ENCODE results near the gene KCNAB3.

KCNAB3 gene

DNA sequence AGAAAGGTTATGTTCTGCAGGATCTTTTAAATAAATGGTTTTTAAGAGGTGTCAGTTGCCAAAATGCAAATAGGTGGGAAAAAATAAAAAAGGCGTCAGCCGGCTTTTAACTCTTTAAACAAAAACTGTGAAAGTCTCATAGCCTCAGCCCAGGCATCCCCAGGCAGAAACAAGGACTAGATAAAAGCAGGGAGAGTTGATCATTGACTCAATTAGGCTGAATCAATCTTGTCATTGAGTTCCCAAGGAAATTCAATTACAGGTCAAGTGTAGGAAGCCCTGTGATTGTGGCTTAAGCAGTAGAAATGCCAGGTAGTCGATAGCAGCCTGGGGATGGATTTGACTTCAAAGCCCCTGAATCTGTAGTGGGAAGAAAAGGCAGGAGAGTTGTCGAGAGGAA lies 42.0 kb upstream of the KCNAB3 start (continued):
- TF ChIP-seq ZNF416 (tag by site-specific recombination; IDR thresholded peaks at IDR 0.05) (no peak), ZNF621 (tag by site-specific recombination; IDR thresholded peaks at IDR 0.05) (no peak)

DNA sequence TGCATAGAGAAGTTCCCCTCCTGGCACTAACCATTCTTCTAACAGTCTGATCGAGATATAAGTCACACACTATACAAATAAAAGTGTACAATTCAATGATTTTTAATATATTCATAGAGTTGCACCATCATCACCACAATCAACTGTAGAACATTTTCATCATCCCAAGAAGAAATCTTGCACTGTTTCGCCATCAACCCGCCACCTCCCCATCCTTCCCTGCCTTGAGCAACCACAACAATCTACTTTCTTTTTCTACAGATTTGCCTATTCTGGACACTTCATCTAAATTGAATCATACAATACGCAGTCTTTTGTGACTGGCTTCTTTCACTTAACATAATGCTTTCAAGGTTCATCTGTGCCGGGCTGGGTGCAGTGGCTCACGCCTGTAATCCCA lies 39.8 kb upstream of the KCNAB3 start:
- no peak overlapping the region for H3K4me3 ChIP-seq (ENCODE audit: low read depth, low read length)
- ChIA-PET CTCF (interaction anchor here (0.6 to 0.7 kb wide), 2 partner anchors 13 to 55 kb away, joined by 3 to 4 read pairs; no protein-coding TSS in a partner anchor), POLR2A (no interaction called here)
- H3K9me3 ChIP-seq (ENCODE audit: control insufficient read depth, insufficient read depth, low read depth, low read length), result no peaks in the 10 kb centered on the region
- H3K36me3 ChIP-seq (ENCODE audit: control insufficient read depth in 2 of 2, insufficient read depth in 1 of 2, low read length in 2 of 2), result no peaks in the 10 kb centered on the region
- H3K27ac ChIP-seq (ENCODE audit: extremely low read depth, low read depth, low read length), result no peak overlapping the region
- TF ChIP-seq ZNF155 (tag by site-specific recombination; IDR thresholded peaks at IDR 0.05), result no peak
- no peak for TF ChIP-seq ZNF837 (tag by site-specific recombination; IDR thresholded peaks at IDR 0.05)
- no peak for TF ChIP-seq ZNF658 (tag by site-specific recombination; IDR thresholded peaks at IDR 0.05)
- no peak for TF ChIP-seq ZNF514 (tag by site-specific recombination; IDR thresholded peaks at IDR 0.05)
- TF ChIP-seq, protein P1, sequence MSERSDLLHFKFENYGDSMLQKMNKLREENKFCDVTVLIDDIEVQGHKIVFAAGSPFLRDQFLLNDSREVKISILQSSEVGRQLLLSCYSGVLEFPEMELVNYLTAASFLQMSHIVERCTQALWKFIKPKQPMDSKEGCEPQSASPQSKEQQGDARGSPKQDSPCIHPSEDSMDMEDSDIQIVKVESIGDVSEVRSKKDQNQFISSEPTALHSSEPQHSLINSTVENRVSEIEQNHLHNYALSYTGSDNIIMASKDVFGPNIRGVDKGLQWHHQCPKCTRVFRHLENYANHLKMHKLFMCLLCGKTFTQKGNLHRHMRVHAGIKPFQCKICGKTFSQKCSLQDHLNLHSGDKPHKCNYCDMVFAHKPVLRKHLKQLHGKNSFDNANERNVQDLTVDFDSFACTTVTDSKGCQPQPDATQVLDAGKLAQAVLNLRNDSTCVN (tag by site-specific recombination; optimal IDR thresholded peaks at IDR 0.05), result no peak
- no peaks in the 10 kb centered on the region for H3K4me1 ChIP-seq (ENCODE audit: control insufficient read depth, insufficient read depth, low read length)

DNA sequence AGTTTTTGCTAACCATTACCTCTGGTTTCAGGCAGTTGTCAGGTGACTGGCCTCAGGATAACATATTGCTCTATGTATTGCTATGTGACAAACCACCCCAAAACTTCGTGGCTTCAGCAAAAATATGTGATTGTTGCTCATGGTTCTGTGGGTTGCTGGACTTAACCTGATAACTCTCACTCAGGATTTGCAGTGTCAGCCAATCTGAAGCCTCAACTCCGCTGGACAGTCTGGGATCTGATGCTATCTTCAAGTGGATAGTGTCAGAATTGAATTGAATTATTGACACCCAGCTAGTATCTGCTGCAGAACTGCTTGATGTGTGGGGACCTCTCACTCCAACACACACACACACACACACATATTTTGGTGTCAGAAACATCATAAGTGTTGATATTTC lies 38.1 kb upstream of the KCNAB3 start:
- no peak overlapping the region for H3K27ac ChIP-seq (ENCODE audit: extremely low read depth, low read depth, low read length)
- no peaks in the 10 kb centered on the region for H3K36me3 ChIP-seq (ENCODE audit: control insufficient read depth in 2 of 2, insufficient read depth in 1 of 2, low read length in 2 of 2)
- H3K4me1 ChIP-seq (ENCODE audit: control insufficient read depth, insufficient read depth, low read length), result no peaks in the 10 kb centered on the region
- POLR2A ChIA-PET, result no interaction called here
- no peaks in the 10 kb centered on the region for H3K9me3 ChIP-seq (ENCODE audit: control insufficient read depth, insufficient read depth, low read depth, low read length)
- TF ChIP-seq ZNF211 (tag by site-specific recombination; IDR thresholded peaks at IDR 0.05; ENCODE audit: low read depth) (no peak), ZNF843 (tag by site-specific recombination; IDR thresholded peaks at IDR 0.05) (no peak), SCRT2 (tag by site-specific recombination; IDR thresholded peaks at IDR 0.05) (no peak), ZNF10 (tag by site-specific recombination; IDR thresholded peaks at IDR 0.05) (no peak), ZNF416 (tag by site-specific recombination; IDR thresholded peaks at IDR 0.05) (no peak), ZFP37 (tag by site-specific recombination; IDR thresholded peaks at IDR 0.05) (no peak), ZNF830 (tag by site-specific recombination; IDR thresholded peaks at IDR 0.05; ENCODE audit: low read depth) (no peak), ZNF596 (tag by site-specific recombination; IDR thresholded peaks at IDR 0.05) (no peak), ZFP41 (tag by site-specific recombination; IDR thresholded peaks at IDR 0.05; ENCODE audit: borderline replicate concordance) (no peak), SALL2 (tag by site-specific recombination; IDR thresholded peaks at IDR 0.05; ENCODE audit: borderline replicate concordance) (no peak), ZNF292 (tag by site-specific recombination; IDR thresholded peaks at IDR 0.05; ENCODE audit: borderline replicate concordance, low read depth) (no peak), ZBTB48 (tag by site-specific recombination; IDR thresholded peaks at IDR 0.05) (no peak), KLF7 (tag by site-specific recombination; IDR thresholded peaks at IDR 0.05; ENCODE audit: borderline replicate concordance) (no peak)
- TF ChIP-seq, protein P2, sequence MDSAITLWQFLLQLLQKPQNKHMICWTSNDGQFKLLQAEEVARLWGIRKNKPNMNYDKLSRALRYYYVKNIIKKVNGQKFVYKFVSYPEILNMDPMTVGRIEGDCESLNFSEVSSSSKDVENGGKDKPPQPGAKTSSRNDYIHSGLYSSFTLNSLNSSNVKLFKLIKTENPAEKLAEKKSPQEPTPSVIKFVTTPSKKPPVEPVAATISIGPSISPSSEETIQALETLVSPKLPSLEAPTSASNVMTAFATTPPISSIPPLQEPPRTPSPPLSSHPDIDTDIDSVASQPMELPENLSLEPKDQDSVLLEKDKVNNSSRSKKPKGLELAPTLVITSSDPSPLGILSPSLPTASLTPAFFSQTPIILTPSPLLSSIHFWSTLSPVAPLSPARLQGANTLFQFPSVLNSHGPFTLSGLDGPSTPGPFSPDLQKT (IDR thresholded peaks at IDR 0.05; ENCODE audit: borderline replicate concordance, low read depth, low read length), result no peak
- TF ChIP-seq, protein P3, sequence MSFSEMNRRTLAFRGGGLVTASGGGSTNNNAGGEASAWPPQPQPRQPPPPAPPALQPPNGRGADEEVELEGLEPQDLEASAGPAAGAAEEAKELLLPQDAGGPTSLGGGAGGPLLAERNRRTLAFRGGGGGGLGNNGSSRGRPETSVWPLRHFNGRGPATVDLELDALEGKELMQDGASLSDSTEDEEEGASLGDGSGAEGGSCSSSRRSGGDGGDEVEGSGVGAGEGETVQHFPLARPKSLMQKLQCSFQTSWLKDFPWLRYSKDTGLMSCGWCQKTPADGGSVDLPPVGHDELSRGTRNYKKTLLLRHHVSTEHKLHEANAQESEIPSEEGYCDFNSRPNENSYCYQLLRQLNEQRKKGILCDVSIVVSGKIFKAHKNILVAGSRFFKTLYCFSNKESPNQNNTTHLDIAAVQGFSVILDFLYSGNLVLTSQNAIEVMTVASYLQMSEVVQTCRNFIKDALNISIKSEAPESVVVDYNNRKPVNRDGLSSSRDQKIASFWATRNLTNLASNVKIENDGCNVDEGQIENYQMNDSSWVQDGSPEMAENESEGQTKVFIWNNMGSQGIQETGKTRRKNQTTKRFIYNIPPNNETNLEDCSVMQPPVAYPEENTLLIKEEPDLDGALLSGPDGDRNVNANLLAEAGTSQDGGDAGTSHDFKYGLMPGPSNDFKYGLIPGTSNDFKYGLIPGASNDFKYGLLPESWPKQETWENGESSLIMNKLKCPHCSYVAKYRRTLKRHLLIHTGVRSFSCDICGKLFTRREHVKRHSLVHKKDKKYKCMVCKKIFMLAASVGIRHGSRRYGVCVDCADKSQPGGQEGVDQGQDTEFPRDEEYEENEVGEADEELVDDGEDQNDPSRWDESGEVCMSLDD (tag by site-specific recombination; IDR thresholded peaks at IDR 0.05), result no peak
- TF ChIP-seq, protein P4, sequence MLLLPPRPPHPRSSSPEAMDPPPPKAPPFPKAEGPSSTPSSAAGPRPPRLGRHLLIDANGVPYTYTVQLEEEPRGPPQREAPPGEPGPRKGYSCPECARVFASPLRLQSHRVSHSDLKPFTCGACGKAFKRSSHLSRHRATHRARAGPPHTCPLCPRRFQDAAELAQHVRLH (tag by site-specific recombination; IDR thresholded peaks at IDR 0.05), result no peak
- H3K4me3 ChIP-seq (ENCODE audit: low read depth, low read length), result no peak overlapping the region
- CTCF ChIA-PET, result interaction anchor here (1.2 kb wide), 1 partner anchor 21 kb away, joined by 4 read pairs; no protein-coding TSS in a partner anchor

Measured in HEK293 (cell line).